Large intestine (tissue), 3 donors: ENCODE data around the gene PCDH18. TPM values are rescaled to one million over a fixed set of nuclear protein-coding genes. Genes with fewer than 3 reads are reported as not detected.
"Not testable (repeated sequence)": the region's sequence is repeated elsewhere in the genome, so short reads cannot be mapped to it uniquely, and the experiment has no call there.

ENCODE experiments used
- DNase-seq, 2 donors: peaks; one replicate each; pipeline versions ENCODE4 v3.0.0 to v3.0.0-alpha.2; 2013
- H3K27ac ChIP-seq: one replicate; pipeline ENCODE4 v1.5.1; 2013; ENCODE audit warnings: low read length
- H3K27me3 ChIP-seq: 2 replicates; pipeline ENCODE4 v1.6.1; 2013; ENCODE audit warnings: low read length; ENCODE audit not compliant: control insufficient read depth, insufficient read depth
- H3K36me3 ChIP-seq: 2 replicates; pipeline ENCODE4 v1.6.1; 2013; ENCODE audit warnings: low read length; ENCODE audit not compliant: control insufficient read depth, insufficient read depth
- H3K4me1 ChIP-seq: one replicate; pipeline ENCODE4 v1.6.1; 2013; ENCODE audit warnings: low read length; ENCODE audit not compliant: control insufficient read depth, insufficient read depth
- H3K4me3 ChIP-seq: one replicate; pipeline ENCODE4 v1.5.1; 2013; ENCODE audit warnings: low read length
- H3K9me3 ChIP-seq: one replicate; pipeline ENCODE4 v1.6.1; 2013; ENCODE audit warnings: mild to moderate bottlenecking, low read depth, low read length, moderate library complexity; ENCODE audit not compliant: control insufficient read depth
- WGBS: methylation state at CpG from one replicate; pipeline ENCODE4 v1.1.5; 2013; ENCODE audit warnings: low lambda C conversion rate; ENCODE audit not compliant: insufficient coverage; 5-methylcytosine and 5-hydroxymethylcytosine counted together
- polyA plus RNA-seq: library from polyadenylated mRNA; unstranded; fragments of 120-200 nt; gene quantifications from one replicate; pipeline ENCODE4 v1.2.1, GENCODE V29; 2013

The PCDH18 gene
- polyA plus RNA-seq, 1 donor, result 39.0 TPM

DNA sequence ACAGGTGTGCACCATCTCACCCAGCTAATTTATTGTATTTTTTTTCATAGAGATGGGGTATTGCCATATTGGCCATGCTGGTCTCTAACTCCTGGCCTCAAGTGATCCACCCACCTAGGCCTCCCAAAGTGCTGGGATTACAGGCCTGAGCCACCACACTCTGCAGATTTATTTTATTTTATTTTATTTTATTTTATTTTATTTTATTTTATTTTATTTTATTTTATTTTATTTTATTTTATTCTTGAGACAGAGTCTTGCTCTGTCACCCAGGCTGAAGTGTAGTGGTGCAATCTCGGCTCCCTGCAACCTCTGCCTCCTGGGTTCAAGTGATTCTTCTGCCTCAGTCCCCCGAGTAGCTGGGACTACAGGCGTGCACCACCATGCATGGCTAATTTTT lies 15.0 kb downstream of the PCDH18 start:
- not testable (repeated sequence) for H3K4me3 ChIP-seq, H3K27me3 ChIP-seq, DNase-seq, H3K4me1 ChIP-seq, H3K27ac ChIP-seq, H3K9me3 ChIP-seq, H3K36me3 ChIP-seq
- no CpG with 5 or more reads among the region's 3 CpGs for WGBS

DNA sequence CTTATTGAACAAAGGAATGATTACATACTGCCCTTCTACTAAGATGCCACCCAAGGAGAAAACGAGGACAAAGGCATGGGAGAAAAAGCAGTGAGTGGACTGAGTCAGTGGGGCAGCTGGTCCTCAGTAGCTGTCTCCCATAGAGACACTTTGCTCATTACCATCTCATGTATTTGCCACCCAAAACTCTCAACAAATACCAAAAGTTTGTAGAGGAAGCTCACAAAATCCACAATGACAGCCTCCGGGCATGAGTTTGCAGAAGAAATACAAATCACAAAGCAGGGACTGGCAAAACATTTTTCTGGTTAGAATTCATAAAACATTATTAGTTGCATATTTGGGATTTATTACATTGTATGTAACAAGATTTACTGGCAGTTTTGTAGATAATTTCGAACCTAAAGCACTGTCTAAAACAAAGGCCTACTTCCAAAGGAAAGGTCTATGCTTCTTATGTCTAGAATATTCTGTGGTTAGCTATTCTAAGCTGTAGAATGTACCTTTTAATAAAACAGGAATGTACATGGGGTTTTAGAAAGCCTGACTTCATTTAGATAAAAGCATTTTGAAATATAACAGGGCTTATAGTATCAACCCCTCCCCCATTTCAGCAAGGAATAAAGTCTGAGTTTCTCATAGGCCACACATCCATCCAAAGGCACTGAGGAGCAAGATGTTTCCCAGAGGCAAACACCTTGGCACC lies 17.7 kb downstream of the PCDH18 start:
- Histone ChIP-seq H3K9me3 (no peaks in the 10 kb centered on the region), H3K27me3 (no peaks in the 10 kb centered on the region), H3K27ac (no peak overlapping the region), H3K36me3 (no peaks in the 10 kb centered on the region), H3K4me1 (no peaks in the 10 kb centered on the region), H3K4me3 (no peak overlapping the region)
- no peak for DNase-seq
- 100% methylated on average over 1 of the region's 3 CpGs for whole genome bisulfite sequencing

DNA sequence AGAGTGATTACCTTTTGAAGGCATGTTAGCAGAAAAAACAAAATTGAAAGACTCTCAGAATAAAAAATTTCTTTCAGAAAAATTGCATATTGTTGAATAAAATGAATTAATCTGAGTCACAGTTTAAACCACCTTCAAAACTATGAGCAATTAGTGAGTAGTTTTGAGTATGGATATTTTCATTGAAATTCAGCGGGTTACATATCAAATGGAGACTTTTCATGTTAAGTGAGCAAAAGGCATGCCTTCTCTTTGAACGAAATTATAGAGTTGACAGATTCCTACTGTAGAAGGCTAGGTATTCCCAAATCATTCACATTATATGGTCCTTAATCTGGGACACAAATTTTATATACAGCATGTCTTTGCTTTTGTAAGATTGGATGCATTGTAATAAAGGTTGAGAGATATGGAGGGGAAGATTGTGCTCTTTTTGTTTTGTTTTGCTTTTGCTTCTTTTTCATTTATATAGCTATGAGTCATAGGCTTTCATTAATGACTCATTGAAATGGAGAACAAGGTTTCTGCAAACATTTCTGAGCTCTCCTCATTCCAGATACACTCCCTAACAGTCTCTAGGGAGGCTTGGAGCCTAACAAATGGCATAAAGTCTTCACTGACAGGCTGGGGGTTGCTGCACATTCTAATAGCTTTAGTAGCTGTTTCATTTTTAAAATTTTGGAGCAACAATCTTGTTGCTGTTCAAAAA lies 21.6 kb downstream of the PCDH18 start:
- Histone ChIP-seq H3K27ac (no peak overlapping the region), H3K4me3 (no peak overlapping the region), H3K27me3 (no peaks in the 10 kb centered on the region), H3K4me1 (no peaks in the 10 kb centered on the region), H3K9me3 (no peaks in the 10 kb centered on the region), H3K36me3 (no peaks in the 10 kb centered on the region)
- DNase-seq, result peak in 1 of 2 donors; percentile 11
- no CpG with 5 or more reads among the region's 2 CpGs for WGBS

DNA sequence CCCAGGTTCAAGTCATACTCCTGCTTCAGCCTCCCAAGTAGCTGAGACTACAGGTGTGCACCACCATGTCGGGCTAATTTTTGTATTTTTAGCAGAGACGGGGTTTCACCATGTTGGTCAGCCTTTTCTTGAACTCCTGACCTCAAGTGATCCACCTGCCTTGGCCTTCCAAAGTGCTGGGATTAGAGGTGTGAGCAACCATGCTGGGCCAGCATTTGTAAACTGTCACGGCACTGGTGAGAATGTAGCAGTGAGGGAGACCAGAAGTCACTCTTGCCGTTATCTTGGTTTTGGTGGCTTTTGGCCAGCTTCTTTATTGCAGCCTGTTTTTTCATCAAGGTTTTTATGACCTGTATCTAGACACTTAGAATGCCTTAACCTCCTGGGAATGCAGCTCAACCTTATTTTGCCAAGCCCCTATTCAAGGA lies 22.4 kb downstream of the PCDH18 start:
- Histone ChIP-seq H3K27ac (no peak overlapping the region), H3K36me3 (no peaks in the 10 kb centered on the region), H3K4me1 (no peaks in the 10 kb centered on the region), H3K27me3 (no peaks in the 10 kb centered on the region), H3K4me3 (no peak overlapping the region), H3K9me3 (no peaks in the 10 kb centered on the region)
- no peak for DNase-seq
- WGBS, result 40% methylated on average over 1 of the region's 4 CpGs

DNA sequence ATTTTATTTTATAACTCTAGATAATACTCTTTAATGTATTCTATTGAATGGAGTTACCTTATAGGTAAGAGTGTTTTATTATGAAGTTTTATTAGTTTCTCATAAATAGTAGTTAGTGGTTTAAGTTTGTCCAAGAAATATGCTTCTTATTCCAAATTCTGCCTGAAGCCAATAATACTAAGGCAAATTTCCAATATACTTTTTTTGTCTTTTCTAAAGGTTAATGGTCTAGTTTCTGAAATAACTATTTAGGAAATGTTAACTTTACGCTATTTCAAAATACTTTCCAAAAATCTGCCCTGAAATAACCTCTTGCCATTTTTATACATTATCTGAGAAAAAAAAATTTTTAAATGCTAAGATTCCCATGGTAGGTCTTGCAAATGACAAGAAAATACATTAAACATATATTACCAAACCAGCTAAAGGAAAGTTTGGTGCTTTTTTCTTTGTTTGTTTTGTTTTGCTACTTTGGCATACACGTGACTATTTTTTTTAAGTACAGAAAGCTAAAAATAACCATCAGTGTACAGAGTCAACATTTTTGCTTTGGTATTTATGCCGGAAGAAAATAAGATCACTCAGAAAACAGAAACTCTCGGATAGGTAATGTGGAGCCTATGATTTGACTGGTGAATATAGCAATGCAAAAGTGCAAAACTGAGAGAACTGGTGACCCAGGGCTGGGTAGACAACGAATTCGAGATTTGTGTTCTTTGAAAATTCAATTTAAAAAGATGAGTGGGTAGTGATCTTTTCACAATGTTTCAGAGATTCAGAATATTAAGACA lies 29.8 kb downstream of the PCDH18 start:
- no peaks in the 10 kb centered on the region for H3K27me3 ChIP-seq
- WGBS, result 91% methylated on average over 6 of the region's 6 CpGs
- H3K27ac ChIP-seq, result no peak overlapping the region
- DNase-seq, result no peak
- H3K4me1 ChIP-seq, result no peaks in the 10 kb centered on the region
- H3K4me3 ChIP-seq, result no peak overlapping the region
- no peaks in the 10 kb centered on the region for H3K36me3 ChIP-seq
- no peaks in the 10 kb centered on the region for H3K9me3 ChIP-seq

DNA sequence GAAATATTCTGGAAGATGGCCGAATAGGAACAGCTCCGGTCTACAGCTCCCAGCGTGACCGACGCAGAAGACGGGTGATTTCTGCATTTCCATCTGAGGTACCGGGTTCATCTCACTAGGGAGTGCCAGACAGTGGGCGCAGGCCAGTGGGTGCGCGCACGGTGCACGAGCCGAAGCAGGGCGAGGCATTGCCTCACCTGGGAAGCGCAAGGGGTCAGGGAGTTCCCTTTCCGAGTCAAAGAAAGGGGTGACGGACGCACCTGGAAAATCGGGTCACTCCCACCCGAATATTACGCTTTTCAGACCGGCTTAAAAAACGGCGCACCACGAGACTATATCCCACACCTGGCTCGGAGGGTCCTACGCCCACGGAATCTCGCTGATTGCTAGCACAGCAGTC lies 36.0 kb downstream of the PCDH18 start:
- H3K36me3 ChIP-seq, H3K9me3 ChIP-seq, H3K27ac ChIP-seq, H3K27me3 ChIP-seq, H3K4me1 ChIP-seq, H3K4me3 ChIP-seq, DNase-seq: not testable (repeated sequence)
- WGBS, result no CpG with 5 or more reads among the region's 29 CpGs

DNA sequence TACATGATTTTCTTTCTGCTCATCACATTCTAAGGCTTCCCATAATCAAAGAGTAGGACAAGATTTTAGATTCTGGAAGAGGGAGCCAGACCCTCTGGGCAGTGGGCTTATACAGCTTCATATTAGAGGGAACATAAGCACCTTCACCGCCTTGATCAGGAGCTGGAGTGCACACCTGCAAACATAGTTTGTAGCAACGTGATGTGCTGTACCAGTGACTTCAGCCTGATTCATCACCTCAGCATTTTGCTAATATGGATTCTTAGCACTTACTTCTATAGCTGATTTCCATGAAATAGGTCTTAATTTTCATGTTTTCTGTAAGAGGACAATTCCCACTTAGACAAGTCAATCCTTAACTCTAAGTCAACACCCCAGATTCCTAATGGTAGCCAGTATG lies 36.7 kb downstream of the PCDH18 start:
- Histone ChIP-seq H3K27ac (no peak overlapping the region), H3K4me3 (no peak overlapping the region), H3K36me3 (no peaks in the 10 kb centered on the region), H3K9me3 (no peaks in the 10 kb centered on the region), H3K4me1 (no peaks in the 10 kb centered on the region), H3K27me3 (no peaks in the 10 kb centered on the region)
- no peak for DNase-seq
- no CpG with 5 or more reads among the region's 2 CpGs for WGBS

DNA sequence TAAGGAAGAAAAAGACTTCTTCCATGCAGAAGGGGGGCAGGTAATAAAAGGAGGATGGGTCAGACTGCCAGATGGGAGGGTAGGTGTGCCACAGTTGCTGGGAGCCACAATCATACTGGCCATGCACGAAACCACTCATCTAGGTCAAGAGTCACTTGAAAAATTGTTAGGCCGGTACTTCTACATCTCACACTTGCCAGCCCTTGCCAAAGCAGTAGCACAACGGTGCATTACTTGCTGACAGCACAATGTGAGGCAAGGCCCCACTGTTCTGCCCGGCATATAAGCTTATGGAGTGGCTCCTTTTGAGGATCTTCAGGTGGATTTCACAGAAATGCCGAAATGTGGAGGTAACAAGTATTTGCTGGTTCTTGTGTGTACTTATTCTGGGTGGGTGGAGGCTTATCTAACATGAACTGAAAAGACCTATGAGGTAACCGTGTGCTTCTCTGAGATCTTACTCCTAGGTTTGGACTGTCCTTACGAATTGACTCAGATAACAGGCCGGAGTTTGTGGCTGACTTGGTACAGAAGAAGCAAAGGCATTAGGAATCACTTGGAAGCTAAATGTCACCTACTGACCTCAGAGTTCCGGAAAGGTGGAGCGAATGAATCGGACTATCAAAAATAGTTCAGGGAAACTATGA lies 48.9 kb downstream of the PCDH18 start:
- H3K9me3 ChIP-seq, H3K27me3 ChIP-seq, DNase-seq, H3K4me3 ChIP-seq, H3K36me3 ChIP-seq, H3K27ac ChIP-seq, H3K4me1 ChIP-seq: not testable (repeated sequence)
- WGBS, result 100% methylated on average over 1 of the region's 11 CpGs

DNA sequence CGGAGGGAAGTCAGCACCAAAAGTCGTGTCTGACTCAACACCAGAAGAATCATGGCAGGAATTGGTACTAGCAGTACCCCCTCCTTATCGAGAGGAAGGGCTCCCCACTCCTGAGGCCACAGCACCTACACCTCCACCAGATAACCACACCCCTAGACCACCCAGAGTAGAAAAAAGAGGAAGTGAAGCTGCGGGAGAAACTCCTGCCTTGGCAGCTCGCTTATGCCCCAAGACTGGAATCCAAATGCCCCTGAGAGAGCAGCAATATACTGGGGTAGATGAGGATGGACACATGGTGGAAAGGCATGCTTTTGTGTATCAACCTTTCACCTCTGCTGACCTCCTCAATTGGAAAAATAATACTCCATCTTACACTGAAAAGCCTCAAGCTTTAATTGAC lies 52.6 kb downstream of the PCDH18 start:
- H3K9me3 ChIP-seq, H3K4me3 ChIP-seq, DNase-seq, H3K27ac ChIP-seq, H3K36me3 ChIP-seq, H3K27me3 ChIP-seq, H3K4me1 ChIP-seq: not testable (repeated sequence)
- no CpG with 5 or more reads among the region's 5 CpGs for WGBS

DNA sequence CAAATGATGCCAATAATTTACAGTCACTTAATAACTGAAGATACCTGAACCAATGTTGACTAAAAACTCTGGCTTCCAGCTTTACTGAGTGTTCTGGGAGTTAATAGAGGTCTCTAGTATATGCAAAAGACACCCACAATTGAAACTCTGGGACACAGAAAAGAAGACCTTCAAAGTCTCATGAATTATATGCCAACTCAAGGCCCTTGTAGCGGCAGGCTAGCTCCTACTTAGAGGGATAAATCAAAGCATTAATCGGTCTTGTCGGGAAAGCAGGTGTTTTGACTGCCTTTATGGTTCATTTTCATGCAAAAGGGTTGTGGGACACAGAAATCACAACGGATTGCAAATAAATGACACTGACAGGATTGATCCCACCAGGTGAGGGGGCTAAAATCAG lies 55.9 kb downstream of the PCDH18 start:
- WGBS, result no CpG with 5 or more reads among the region's 4 CpGs
- no peak for DNase-seq
- Histone ChIP-seq H3K27ac (no peak overlapping the region), H3K27me3 (no peaks in the 10 kb centered on the region), H3K4me1 (no peaks in the 10 kb centered on the region), H3K36me3 (no peaks in the 10 kb centered on the region), H3K4me3 (no peak overlapping the region), H3K9me3 (no peaks in the 10 kb centered on the region)
